Kidney epithelial cell (primary cell): ENCODE results near the gene PDCD6IP. TPM values are rescaled to one million over a fixed set of nuclear protein-coding genes. Genes with fewer than 3 reads are reported as not detected.

ENCODE experiments used
- DNase-seq: peaks from one replicate; pipeline ENCODE4 v3.0.0-alpha.2; 2010; ENCODE audit warnings: low read depth
- H3K27me3 ChIP-seq: 2 replicates; pipeline ENCODE4 v1.6.0; 2011; ENCODE audit warnings: low read length; ENCODE audit not compliant: control insufficient read depth, insufficient read depth
- H3K36me3 ChIP-seq: 2 replicates; pipeline ENCODE4 v1.5.1; 2011; ENCODE audit warnings: low read length; ENCODE audit not compliant: control insufficient read depth, insufficient read depth
- H3K4me3 ChIP-seq: 2 replicates; pipeline ENCODE4 v1.5.1; 2011; ENCODE audit warnings: low read depth, mild to moderate bottlenecking, control low read depth, low read length
- CTCF ChIP-seq: IDR thresholded peaks from 2 replicates; pipeline ENCODE4 v1.5.1; 2011; ENCODE audit warnings: mild to moderate bottlenecking, moderate library complexity, low read length, control low read depth, inconsistent platforms; ENCODE audit not compliant: insufficient read depth, poor library complexity, severe bottlenecking
- total RNA-seq: library from RNA; depleted of rRNA; stranded (reverse); fragments of >200 nt; gene quantifications from 2 replicates; pipeline ENCODE4 v1.2.3, GENCODE V29; 2015

The PDCD6IP gene
- total RNA-seq, 1 donor from 2014 or later, result 114 TPM

GRCh38 chr3:33825111-33825510 is 26.7 kb downstream of the PDCD6IP start:
- no peak for DNase-seq
- Histone ChIP-seq H3K4me3 (no peak overlapping the region), H3K27me3 (no peaks in the 10 kb centered on the region), H3K36me3 (no peaks in the 10 kb centered on the region)
- no peak for TF ChIP-seq CTCF

- Histone ChIP-seq H3K36me3 (no peaks in the 10 kb centered on the region), H3K27me3 (no peaks in the 10 kb centered on the region), H3K4me3 (no peak overlapping the region)
- TF ChIP-seq CTCF, result no peak
- no peak for DNase-seq
These were observed 27.8 kb downstream of the PDCD6IP start for GRCh38 chr3:33826206-33826605.

GRCh38 chr3:33826688-33827087 is 28.3 kb downstream of the PDCD6IP start:
- Histone ChIP-seq H3K4me3 (no peak overlapping the region), H3K36me3 (no peaks in the 10 kb centered on the region), H3K27me3 (no peaks in the 10 kb centered on the region)
- no peak for DNase-seq
- TF ChIP-seq CTCF, result no peak

GRCh38 chr3:33829720-33830119 is 31.3 kb downstream of the PDCD6IP start:
- no peak for DNase-seq
- Histone ChIP-seq H3K4me3 (no peak overlapping the region), H3K36me3 (no peaks in the 10 kb centered on the region), H3K27me3 (no peaks in the 10 kb centered on the region)
- no peak for TF ChIP-seq CTCF

GRCh38 chr3:33831053-33831452 is 32.6 kb downstream of the PDCD6IP start:
- DNase-seq, result no peak
- H3K4me3 ChIP-seq, result no peak overlapping the region
- no peaks in the 10 kb centered on the region for H3K36me3 ChIP-seq

More at GRCh38 chr3:33831053-33831452, 32.6 kb downstream of the PDCD6IP start:
- H3K27me3 ChIP-seq, result no peaks in the 10 kb centered on the region
- TF ChIP-seq CTCF, result no peak
